NCI-H524 (cell line): Measurements from ENCODE around the gene FOXR1.

Experiments
- DNase-seq, 2 experiments: peaks; one replicate each; lab custom pipeline; 2025; lab: John Stamatoyannopoulos, UW

FOXR1 gene, protein sequence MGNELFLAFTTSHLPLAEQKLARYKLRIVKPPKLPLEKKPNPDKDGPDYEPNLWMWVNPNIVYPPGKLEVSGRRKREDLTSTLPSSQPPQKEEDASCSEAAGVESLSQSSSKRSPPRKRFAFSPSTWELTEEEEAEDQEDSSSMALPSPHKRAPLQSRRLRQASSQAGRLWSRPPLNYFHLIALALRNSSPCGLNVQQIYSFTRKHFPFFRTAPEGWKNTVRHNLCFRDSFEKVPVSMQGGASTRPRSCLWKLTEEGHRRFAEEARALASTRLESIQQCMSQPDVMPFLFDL

DNA sequence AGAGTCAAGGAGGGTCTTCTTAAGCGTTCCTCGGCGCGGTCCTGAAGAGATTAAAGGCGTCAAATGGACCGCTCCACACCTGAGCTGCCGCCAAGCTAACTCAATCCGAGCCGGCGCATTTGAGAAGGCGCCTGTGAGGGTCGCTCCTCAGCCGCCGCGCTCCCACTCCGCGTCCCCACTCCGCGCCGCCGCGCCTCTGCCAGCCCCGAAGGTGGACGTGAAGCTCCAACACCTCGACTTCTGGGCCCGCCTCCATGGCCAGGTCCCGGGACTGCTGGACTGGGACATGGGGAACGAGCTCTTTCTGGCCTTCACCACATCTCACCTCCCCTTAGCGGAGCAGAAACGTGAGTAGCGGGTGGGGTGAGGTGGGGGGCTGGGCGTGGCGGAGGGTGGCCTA lies at the start of gene FOXR1:
Gene FOXR1 (plus strand): TSS at position 116 of the 400 bp plus-strand sequence. CDS start 171 bp downstream, at position 287.
- no peak for DNase-seq

DNA sequence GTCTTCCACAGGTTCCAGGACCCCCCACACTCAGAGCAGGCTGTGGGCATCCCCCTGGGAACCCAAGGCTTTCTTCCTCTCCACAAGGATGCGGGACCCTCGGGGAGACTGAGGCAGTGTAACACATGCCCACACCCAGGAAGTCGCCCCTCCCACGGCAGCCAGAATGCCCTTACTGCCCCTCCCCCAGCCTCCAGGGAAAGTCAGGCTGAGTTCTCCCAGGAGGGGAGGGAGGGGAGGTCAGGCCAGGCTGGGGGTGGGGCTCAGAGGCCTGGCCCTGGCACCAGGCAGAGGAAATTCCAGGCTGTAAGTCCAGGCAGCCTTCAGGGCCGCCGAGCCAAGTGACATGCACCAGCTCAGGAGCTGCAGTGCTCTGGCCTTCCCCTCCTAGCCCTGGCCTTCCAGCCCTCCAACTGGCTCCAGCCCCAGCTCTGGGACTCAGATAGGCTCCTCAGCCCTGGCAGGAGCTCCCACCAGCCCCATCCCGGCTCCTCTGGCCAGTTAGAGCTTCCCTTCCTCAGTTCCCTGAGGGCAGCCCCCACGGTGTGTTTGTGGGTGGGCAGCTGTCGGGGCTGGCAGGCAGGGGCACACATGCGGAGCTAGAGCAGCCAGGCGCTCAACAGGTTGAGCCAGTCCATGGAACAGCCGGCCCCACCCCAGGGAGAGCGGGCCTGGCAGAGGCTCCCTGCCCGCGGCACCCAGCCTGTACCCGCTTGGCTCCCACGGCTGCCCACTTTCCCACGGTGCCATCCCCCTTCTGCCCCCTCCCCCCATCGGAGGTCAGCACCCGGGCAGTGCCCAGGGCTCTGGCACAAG lies 49.4 kb upstream of the FOXR1 start:
- DNase-seq = no peak

DNA sequence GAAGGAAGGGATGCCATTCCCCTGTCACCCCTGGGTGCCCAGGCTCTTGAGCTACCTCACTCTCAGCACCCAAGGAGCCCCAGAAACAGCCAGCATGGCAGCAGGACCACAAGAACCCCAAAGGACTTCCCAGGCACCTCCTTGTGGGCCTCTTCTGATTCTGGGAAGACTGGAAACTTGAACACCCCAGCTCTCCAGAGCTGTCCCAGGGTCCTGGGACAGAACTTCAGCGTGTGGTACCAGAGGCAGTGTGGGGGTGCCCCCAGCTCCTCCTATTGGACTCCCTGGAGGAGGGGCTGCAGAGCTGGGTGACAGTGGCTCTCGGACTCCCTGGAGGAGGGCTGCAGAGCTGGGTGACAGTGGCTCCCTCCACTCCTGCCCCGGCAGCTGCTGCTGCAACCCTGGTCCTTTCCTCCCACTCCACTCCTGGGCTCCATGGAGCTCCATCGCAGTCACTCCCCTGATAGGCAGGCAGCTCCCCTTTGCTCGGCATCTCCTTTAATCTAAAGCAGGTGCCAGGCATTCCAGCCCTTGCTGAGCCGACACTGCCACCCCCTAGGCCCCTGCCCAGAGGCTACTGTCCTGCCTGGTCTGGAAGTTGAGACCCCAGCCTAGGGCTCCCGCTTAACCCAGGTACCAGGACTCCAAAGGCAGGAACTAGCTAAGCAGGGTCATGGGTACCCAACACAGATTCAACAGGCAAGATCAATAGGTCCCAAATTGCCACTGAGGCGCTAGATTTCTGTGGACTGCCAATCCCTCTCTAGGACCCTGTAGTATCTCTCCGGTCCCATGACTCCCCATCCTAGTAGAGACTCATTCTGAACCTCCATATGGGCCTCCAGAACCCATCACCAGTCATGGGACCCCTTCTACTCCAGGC lies 48.6 kb upstream of the FOXR1 start:
- no peak for DNase-seq

DNA sequence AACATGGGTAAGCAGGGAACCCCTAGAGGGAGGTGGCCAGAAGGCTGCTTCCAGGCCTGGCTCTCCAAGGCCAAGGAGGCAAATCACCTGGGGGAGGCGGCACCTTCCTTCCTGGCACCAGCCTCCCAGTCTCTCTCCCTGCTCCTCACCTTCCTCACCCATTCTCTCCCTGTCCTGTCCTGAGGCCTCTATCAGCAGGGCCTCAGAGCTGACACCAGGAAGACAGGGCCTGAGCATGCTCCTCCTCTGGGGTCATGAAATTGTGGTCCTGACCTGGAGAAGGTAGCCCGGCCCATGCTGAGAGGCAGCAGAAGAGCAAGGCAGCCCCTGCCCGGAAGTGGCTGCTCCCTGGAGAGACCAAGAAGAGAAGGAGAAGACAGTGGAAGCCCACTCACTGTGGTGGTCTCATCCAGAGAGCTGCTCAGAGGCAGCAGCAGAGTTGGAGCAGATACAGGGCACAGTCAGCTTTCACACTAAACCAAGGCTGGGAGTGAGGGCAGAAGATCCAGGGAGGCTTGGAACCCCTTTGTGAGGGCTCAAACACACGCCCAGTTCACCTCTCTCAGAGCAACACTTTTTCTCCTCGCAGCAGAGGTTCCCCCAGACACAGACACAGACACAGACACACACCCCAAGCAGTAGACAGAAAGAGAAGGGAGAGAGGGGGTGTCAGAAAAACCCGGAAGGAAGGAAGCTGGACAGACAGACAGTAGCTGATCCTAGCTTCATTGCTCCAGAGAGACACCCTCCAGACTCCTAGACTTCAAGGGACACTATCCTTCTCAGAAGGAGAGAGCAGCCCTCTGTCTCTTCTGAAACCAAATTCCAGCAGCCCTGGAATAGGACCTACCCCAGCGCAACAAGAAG lies 47.6 kb upstream of the FOXR1 start:
- DNase-seq = no peak

DNA sequence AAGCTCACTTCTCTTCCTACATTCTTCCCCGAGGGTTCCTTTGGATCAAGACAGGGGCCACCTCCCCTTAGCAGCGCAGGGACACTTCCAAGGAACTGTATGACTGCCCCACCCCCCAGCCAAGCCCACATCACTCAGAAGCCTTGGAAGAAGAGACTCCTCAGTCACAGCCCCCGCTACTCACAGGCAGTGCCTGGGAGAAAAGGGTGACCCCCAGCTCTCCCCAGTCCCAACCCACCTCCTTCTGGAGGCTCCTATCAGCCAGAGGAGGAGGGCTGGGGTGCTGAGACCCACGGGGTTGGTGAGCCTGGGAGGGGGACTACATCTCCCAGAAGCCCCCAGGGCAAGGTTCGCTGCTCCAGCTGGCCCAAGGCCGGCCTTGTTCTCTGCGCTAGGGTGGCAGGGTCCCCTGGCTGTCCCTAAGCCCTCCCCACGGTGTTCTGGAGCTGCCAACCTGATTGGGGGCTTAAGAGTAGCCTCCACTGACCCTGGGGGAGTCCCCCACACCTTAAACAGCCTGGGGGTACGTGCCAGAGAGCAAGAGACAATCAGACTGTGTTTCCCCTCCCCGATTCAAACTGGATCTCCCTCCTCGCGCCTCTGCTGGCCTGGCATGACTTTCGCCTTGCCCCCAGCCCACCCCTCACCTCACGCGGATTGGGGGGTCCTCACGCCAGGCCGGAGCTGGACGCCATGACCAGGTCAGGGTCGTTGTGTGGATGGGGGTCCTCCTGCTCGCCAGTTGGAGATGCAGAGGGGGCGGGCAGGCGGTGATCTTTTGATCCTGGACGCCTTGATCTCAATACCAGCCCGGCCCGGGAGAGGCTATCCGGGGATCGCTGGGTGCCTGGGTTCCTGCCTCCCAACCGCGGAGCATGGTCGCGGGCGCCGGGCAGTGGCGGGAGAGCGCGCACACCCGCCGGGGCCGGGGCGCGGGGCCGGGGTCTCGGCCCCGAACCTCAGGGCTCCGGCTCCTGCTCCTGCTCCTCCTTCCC lies 46.7 kb upstream of the FOXR1 start:
- DNase-seq = peak; percentile 18 to 39

DNA sequence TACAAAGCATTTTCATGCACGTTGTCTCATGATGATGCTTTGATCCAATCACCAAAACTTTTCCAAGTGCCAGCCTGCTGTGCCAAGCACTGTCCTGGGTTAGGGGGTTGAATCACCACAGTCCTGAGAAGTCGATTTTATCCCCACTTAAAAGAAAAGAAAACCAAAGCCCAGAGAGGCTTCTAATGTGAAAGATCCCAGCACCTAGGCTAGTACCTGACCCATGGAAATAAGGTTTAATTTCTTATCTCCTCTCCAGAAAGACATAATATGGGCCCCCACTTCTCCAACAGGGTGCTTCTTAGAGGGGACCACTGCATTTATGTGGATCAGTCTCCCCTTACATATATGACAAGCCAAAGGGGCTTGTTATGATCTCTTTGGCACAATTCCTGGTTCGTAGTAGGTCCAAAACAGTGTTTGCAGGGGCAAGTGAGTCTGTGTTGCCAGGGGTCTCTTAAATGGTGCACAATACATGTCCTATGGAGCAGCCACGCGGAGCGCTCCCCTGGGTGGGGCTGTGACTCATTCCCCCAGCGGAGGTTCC lies 43.9 kb upstream of the FOXR1 start:
- DNase-seq = no peak

DNA sequence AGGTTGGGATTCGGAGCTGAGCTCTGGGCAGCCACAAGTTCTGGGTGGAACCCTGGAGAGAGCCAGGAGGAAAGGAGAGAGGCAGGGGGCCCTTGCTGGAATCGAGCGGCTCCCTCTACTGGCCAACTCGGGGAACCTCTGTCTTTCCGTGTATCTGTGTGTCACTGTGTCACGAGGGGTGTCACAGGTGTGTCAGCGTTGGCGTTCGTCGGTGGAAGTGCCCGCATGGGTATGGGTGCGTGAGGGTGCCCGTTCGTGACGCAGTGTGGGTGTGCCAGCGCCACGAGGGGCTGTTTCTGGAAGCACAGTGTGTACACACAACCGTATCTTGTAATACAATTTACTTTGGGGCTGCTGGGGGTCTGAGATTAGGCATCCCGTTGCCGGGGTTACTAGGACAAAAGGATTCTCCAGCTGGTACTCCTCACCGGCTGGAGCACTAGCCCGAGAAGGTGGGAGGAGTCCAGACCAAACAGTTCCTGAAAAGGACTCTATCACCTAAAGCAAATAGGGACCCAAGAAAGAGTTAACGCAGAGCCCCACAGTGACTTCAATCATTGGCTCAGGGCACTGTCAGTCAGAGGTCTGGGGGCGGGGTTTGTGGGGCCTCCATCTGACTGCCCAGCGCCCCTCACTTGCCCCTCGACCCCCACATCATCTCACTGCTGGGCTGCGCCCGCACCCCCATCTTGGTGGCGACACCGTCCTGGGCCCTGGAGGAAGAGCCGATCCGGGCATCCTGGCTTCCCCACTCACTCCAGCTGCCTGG lies 43.3 kb upstream of the FOXR1 start:
- DNase-seq = peak; percentile 83 to 87

DNA sequence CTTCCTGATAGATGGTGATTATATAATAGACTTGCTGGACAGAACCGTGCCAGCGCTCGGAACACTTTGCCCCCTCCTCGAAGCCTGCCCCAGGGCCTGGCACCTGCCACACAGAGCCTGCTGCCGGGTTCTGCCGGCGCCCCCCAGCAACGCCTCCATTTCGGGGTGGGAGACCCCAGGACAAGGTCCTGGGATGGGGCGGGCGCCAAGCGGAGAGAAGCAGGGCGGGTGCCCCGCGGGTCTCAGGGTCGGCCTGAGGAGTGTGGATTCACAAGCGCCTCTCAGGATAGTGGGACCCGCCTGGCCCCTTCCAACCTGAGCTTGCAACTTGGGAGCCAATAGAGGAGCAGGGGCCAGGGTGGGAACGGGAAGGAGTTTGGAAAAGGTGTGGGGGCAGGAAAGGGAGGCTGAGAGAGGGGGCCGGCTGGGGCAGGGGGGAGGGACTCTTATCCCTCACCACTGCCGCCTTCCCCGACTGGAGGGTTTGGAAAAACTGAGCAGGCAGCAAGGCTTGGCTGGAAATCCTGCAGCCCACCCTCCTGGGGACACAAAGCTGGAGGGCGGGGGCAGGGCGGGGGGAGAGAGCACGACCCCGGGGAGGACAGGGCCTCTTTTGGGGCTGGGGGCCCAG lies 42.6 kb upstream of the FOXR1 start:
- DNase-seq = peak; percentile 73 to 76

DNA sequence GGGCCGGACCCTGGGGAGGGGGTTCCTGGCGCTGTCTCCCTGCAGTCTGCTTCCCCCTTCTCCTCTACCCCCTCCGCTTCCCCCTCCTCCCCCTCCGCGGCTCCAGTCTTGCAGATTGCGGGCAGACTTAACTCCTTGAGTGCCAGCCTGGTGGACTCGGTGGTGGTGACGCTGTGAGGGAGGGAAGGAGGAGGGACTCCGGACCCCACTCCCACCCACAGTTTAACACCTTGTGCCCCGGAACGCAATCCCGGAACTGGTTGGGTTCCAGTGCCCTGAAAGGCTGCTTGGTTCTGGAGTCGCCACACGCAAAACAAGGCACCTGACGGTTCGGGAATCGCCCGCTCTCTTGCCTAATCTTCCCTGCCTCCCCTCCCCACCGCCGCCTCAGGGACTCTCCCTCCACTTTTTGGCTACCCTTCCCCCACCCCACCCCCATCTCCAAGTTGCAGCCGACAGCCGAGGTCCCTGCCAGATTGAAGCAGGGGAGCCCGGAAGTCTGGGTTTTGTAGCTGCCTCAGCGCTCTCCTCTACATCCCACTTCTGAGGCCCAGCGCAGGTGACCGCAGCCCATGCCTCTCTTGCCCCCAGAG lies 42.0 kb upstream of the FOXR1 start:
- DNase-seq = peak; percentile 74 to 79

DNA sequence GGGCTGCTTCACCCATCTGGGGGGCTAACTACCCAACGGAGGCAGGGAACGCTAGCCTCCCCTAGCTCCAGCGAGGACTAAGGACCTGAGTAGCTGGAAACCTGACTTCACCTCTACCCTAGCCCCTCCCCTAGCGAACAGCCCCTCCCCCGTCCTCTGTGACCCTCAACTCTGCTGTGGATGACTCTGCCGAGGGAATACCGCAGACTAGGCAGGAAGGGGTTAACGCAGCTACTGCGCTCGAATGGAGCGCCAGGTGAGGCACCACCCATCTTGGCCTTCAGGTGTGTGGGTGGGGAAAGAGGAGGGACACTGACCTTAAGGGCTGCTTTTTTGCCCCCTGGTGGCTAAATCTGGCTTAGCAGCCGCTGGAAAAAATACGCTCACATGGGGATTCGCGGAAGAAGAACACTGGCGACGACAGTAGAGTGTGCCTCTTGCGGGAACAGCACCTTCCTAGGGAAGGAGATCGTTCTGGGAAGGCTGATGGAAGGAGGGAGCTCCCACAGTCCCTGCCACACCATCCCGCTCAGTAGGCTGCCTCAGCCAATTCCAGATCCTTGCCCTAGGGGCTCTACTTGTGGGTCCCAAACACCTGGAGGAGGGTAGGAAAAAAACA lies 41.4 kb upstream of the FOXR1 start:
- peak; percentile 37 to 68 for DNase-seq

DNA sequence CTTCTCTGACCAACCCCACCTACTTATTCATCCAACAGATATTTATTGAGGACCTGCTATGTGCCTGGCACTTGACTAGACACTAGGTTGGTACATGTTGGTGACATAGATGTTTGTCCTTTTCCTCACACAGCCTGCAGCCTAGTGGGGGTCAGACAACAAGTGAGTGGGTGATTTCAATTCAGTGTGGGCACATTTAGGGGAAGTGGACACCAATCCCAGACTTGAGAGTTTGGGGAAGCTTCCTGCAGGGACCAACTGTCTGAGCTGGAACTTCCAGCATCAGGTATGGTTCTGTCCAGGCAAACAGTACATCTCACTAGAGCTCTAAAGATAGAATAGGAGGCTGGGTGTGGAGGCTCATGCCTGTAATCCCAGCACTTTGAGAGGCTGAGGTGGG lies 40.0 kb upstream of the FOXR1 start:
- no peak for DNase-seq

DNA sequence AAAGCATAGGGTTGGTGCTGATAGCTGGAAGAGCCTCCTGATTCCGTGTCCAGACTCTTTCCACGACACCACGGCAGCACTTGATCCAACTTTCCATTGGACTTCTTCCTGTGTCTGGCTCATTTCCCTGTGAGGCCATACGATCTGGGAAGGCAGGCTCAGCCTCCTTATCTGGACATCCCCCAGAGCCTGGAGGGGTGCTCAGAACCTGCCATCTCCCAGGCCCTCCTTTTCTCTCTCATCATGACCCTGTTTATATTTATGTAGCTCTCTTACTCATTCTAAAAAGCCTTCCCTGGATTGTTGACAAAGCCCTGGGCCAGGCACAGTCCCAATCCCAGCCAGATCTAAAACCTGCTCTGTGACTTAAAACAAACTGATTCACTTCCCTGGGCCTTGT lies 38.1 kb upstream of the FOXR1 start:
- DNase-seq = no peak

DNA sequence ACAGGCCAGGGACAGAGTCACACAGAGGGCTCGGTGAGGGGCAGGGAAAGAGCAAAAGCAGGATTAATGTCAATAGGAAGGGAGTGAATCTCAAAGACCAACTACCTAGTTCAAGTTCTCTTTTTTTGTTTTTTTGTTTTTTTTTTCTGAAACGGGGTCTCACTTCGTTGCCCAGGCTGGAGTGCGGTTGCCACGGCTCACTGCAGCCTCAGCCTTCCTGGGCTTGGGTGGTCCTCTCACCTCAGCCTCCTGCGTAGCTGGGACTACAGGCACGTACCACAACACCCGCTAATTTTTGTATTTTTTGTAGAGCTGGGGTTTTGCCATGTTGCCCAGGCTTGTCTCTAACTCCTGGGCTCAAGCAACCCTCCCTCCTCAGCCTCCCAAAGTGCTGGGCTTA lies 36.2 kb upstream of the FOXR1 start:
- DNase-seq = no peak

DNA sequence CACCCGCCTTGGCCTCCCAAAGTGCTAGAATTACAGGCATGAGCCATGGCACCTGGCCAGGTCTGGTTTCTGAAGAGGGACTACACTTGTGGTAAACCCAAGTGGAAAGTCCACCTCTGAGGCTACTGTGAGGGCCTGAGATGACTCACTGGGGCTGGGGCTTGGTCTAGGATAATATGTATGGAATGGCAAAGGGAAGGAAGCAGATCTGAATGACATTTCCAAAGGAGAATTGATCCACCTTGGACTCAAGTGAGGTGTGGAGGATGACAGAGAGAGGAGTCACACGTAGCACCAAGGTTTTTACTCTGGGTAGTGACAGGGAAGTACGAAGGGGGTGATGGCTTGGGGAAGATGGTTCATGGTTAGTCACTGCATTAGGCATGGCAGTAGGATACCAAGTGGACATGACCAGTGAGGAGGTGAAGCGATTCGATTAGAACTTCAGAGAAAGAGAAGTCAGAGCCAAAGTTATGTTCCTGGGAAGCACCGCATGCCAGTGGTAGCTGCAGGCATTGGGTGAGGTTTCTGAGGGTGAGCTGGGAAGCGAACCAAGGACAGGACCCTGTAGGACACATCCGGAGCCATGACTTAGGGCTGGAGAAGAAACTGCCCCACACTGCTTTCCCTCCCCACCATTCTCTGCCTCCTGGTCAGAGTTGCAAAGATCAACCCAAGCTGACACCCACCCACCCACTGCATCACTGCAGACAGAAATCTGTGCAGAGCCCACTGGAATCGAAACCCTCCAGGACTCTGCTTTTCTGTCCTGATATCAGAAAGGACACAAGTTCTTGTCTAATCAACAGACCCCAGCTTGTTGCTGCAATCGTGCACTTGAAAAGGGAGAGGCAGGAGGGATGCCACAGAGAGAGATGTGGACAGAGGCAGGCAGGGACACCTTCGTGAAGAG lies 32.8 kb upstream of the FOXR1 start:
- no peak for DNase-seq

DNA sequence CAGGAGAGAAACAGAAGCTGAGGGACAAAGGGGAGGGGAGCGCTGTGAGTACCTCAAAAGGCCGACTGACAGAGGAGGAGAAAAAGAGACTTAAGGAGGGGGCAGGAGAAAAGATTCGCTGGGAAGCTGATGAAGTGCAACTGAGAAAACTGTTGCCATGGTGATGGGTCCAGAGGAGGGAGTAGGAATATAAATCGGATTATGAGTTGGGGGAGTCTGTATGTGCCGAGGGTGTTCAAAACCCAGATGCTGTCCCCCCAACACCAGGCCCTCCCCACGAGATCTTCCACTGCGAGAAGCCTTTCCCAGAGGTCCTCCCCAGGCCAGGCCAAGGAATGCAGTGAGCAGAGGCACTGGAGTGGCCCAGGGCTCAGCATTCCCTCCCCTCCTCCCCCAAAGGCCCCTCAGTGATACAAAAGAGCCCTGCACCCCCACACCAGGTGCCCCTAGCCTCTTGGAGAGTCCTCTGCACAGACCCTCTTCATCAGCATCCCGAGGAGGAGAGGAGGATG lies 32.1 kb upstream of the FOXR1 start:
- peak; percentile 36 to 55 for DNase-seq

DNA sequence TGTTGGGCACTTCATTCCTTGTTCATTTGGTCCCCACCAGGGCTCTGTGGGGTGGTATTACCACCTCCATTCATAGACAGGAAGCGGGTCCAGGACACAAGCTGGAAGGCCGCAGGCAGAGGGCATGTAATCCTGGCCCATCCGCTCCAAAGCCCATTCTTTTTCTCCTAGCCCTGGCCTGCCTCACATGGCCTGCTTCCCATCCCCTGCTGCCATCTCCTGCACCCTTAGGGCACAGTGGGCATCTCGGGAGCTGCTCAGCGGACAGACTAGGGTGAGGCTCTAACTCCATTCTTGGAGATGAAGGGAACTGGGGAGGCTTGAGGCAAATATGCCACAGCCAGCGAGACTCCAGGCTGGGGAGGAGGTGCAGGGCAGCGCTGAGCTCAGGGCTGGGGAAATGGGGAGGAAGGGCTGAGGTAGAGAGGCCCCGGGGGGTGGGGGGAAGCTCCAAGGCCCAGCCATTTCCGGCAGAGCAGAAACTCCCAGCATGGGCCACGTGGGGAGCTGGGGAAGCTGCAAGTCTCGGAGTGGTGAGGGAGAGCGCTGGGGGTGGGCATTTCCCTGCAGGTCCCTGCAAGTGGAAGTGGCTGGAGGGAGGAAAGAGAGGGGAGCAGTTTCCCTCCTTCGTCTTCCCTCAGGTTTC lies 31.5 kb upstream of the FOXR1 start:
- no peak for DNase-seq
